H1 (cell line): ENCODE data around the gene NKAIN2.

ENCODE experiments used
- ASH2L ChIP-seq: fragments of 200-600, 300-600 bp; sonication (generic); IDR thresholded peaks from one replicate; pipeline ENCODE4 v1.7.1; 2017; ENCODE audit warnings: low read length
- CHD2 ChIP-seq: IDR thresholded peaks from 2 replicates; pipeline ENCODE4 v1.6.1; 2012; ENCODE audit warnings: low read length, improper control_type of control experiment
- EZH2 ChIP-seq: fragments of 200-600 bp; sonication (generic); IDR thresholded peaks from 2 replicates; pipeline ENCODE4 v1.7.1; 2012; ENCODE audit warnings: low read depth, mild to moderate bottlenecking, moderate library complexity, low read length, inconsistent platforms; ENCODE audit not compliant: severe bottlenecking
- GTF2F1 ChIP-seq: IDR thresholded peaks from 2 replicates; pipeline ENCODE4 v1.6.1; 2012; ENCODE audit warnings: low read depth, low read length, improper control_type of control experiment, borderline replicate concordance
- POLR2A ChIP-seq, 2 experiments: IDR thresholded peaks; 1 replicate in 1 of 2; 2 replicates in 1 of 2; pipeline ENCODE4 v1.6.1; 2011; ENCODE audit warnings: low read depth in 2 of 2, low read length in 2 of 2, mild to moderate bottlenecking in 2 of 2; ENCODE audit errors: control extremely low read depth in 1 of 2
- SIRT6 ChIP-seq: IDR thresholded peaks from one replicate; pipeline ENCODE4 v1.7.1; 2012; ENCODE audit warnings: low read length, inconsistent platforms
- SP2 ChIP-seq: IDR thresholded peaks from 2 replicates; pipeline ENCODE4 v1.6.1; 2012; ENCODE audit warnings: mild to moderate bottlenecking, low read length, inconsistent platforms
- TF ChIP-seq, protein P1 (sequence below), 3 experiments: IDR thresholded peaks; 1 replicate in 2 of 3; 2 replicates in 1 of 3; pipeline versions ENCODE4 v1.5.1 to v1.6.1; 2011; ENCODE audit warnings: low read length in 3 of 3, mild to moderate bottlenecking in 3 of 3, inconsistent platforms in 2 of 3, low read depth in 1 of 3, moderate library complexity in 1 of 3; ENCODE audit not compliant: insufficient read depth in 1 of 3; ENCODE audit errors: control extremely low read depth in 1 of 3
- TF ChIP-seq, protein P2 (sequence below): IDR thresholded peaks from 2 replicates; pipeline ENCODE4 v1.6.1; 2012; ENCODE audit warnings: inconsistent platforms
- TF ChIP-seq, protein P3 (sequence below): IDR thresholded peaks from 2 replicates; pipeline ENCODE4 v1.6.1; 2011; ENCODE audit warnings: low read length, improper control_type of control experiment

- TF ChIP-seq, protein P1, sequence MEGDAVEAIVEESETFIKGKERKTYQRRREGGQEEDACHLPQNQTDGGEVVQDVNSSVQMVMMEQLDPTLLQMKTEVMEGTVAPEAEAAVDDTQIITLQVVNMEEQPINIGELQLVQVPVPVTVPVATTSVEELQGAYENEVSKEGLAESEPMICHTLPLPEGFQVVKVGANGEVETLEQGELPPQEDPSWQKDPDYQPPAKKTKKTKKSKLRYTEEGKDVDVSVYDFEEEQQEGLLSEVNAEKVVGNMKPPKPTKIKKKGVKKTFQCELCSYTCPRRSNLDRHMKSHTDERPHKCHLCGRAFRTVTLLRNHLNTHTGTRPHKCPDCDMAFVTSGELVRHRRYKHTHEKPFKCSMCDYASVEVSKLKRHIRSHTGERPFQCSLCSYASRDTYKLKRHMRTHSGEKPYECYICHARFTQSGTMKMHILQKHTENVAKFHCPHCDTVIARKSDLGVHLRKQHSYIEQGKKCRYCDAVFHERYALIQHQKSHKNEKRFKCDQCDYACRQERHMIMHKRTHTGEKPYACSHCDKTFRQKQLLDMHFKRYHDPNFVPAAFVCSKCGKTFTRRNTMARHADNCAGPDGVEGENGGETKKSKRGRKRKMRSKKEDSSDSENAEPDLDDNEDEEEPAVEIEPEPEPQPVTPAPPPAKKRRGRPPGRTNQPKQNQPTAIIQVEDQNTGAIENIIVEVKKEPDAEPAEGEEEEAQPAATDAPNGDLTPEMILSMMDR (IDR thresholded peaks at IDR 0.05; ENCODE audit: control extremely low read depth in 1 of 3, insufficient read depth in 1 of 3, low read depth in 1 of 3, low read length in 3 of 3) = no peak
- no peak for TF ChIP-seq ASH2L
- TF ChIP-seq, protein P2, sequence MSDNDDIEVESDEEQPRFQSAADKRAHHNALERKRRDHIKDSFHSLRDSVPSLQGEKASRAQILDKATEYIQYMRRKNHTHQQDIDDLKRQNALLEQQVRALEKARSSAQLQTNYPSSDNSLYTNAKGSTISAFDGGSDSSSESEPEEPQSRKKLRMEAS = no peak
- no peak for TF ChIP-seq SP2
- TF ChIP-seq EZH2 = no peak
- TF ChIP-seq GTF2F1 = no peak
- TF ChIP-seq, protein P3, sequence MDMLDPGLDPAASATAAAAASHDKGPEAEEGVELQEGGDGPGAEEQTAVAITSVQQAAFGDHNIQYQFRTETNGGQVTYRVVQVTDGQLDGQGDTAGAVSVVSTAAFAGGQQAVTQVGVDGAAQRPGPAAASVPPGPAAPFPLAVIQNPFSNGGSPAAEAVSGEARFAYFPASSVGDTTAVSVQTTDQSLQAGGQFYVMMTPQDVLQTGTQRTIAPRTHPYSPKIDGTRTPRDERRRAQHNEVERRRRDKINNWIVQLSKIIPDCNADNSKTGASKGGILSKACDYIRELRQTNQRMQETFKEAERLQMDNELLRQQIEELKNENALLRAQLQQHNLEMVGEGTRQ = no peak
- no peak for TF ChIP-seq POLR2A (IDR thresholded peaks at IDR 0.05; ENCODE audit: control extremely low read depth in 1 of 2, low read depth in 2 of 2, low read length in 2 of 2)
- no peak for TF ChIP-seq CHD2
- no peak for TF ChIP-seq SIRT6
Observed at GRCh38 chr6:124796464-124796970, 992.9 kb downstream of the NKAIN2 start.
